Measurements from ENCODE around the gene SPEN.

- no peak for TF ChIP-seq POLR2A (IDR thresholded peaks at IDR 0.05)
- TF ChIP-seq, protein P1, sequence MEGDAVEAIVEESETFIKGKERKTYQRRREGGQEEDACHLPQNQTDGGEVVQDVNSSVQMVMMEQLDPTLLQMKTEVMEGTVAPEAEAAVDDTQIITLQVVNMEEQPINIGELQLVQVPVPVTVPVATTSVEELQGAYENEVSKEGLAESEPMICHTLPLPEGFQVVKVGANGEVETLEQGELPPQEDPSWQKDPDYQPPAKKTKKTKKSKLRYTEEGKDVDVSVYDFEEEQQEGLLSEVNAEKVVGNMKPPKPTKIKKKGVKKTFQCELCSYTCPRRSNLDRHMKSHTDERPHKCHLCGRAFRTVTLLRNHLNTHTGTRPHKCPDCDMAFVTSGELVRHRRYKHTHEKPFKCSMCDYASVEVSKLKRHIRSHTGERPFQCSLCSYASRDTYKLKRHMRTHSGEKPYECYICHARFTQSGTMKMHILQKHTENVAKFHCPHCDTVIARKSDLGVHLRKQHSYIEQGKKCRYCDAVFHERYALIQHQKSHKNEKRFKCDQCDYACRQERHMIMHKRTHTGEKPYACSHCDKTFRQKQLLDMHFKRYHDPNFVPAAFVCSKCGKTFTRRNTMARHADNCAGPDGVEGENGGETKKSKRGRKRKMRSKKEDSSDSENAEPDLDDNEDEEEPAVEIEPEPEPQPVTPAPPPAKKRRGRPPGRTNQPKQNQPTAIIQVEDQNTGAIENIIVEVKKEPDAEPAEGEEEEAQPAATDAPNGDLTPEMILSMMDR (IDR thresholded peaks at IDR 0.05), result no peak
Observed at GRCh38 chr1:15934211-15935055, 86.9 kb downstream of the SPEN start.
